ENCODE results near the gene FDPS.

FDPS gene

DNA sequence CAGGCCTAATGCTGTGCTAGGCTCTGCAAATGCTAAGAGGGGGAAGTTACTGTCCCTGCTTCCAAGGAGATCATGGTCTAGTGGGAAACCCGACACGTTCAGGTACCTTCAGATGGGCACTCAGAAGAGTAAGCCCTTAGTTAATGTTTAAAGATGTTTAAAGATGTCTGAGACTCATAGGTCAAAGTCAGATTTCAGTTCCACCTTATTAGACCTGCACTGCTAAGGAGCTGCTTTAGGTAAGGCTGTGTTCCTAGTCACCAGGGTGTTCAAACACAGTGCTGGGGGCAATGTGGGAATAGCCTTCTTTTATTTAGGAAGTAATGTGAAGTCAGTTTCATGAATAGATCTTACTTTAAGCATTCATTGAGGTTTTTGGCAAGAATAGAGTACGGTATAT lies 8.3 kb downstream of the FDPS start:
- Histone ChIP-seq H3K27me3 (ENCODE audit: control insufficient read depth in 2 of 2, insufficient read depth in 2 of 2, low read length in 2 of 2) (no peaks in the 10 kb centered on the region), H3K4me3 (ENCODE audit: low read length in 2 of 2) (no peak overlapping the region), H3K4me1 (ENCODE audit: control insufficient read depth in 2 of 2, insufficient read depth in 2 of 2, low read length in 2 of 2) (peaks cover 15 to 20% of the 10 kb centered on the region in 2 donors), H3K9ac (ENCODE audit: low read depth in 1 of 2, low read length in 2 of 2) (no peak overlapping the region), H3K36me3 (ENCODE audit: control insufficient read depth in 2 of 2, insufficient read depth in 2 of 2, low read length in 2 of 2) (peaks cover 27 to 28% of the 10 kb centered on the region in 2 donors), H3K27ac (ENCODE audit: low read depth in 2 of 2, low read length in 2 of 2) (peak overlapping the region in 1 of 2 donors; percentile 31), H3K9me3 (ENCODE audit: control insufficient read depth in 2 of 2, low read length in 2 of 2) (no peaks in the 10 kb centered on the region)

DNA sequence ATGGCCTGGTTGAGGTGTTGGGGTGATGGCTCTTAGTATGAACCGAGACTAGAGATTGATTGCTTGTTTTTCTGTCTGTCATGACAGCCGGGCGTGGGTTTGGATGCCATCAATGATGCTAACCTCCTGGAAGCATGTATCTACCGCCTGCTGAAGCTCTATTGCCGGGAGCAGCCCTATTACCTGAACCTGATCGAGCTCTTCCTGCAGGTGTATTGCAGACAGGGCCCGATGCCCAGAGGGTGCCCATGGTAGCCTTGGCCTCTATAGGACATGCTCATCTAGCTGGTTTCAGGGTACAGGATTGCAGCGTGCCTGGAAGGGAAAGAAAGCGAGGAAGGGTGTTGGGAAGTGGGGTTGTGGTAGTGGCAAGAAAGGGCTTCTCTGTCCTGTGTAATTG lies 9.4 kb downstream of the FDPS start:
- peaks cover 23 to 28% of the 10 kb centered on the region in 2 donors for H3K4me1 ChIP-seq (ENCODE audit: control insufficient read depth in 2 of 2, insufficient read depth in 2 of 2, low read length in 2 of 2)
- H3K9ac ChIP-seq (ENCODE audit: low read depth in 1 of 2, low read length in 2 of 2), result no peak overlapping the region
- H3K36me3 ChIP-seq (ENCODE audit: control insufficient read depth in 2 of 2, insufficient read depth in 2 of 2, low read length in 2 of 2), result peaks cover 19 to 20% of the 10 kb centered on the region in 2 donors
- H3K9me3 ChIP-seq (ENCODE audit: control insufficient read depth in 2 of 2, low read length in 2 of 2), result no peaks in the 10 kb centered on the region
- H3K4me3 ChIP-seq (ENCODE audit: low read length in 2 of 2), result no peak overlapping the region
- H3K27ac ChIP-seq (ENCODE audit: low read depth in 2 of 2, low read length in 2 of 2), result no peak overlapping the region
- H3K27me3 ChIP-seq (ENCODE audit: control insufficient read depth in 2 of 2, insufficient read depth in 2 of 2, low read length in 2 of 2), result no peaks in the 10 kb centered on the region

DNA sequence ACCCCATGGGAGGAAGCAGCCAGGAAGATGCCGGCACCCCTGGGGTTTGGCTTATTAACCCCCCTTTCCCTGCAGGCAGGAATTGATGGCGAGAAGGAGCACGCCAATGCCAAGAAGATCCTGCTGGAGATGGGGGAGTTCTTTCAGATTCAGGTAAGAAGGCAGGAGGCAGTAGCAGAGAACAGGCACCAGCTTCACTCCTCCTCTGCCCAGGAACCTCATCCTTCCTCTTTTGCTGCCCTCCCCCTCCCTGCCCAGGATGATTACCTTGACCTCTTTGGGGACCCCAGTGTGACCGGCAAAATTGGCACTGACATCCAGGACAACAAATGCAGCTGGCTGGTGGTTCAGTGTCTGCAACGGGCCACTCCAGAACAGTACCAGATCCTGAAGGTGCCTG lies 10.9 kb downstream of the FDPS start:
- Histone ChIP-seq H3K27me3 (ENCODE audit: control insufficient read depth in 2 of 2, insufficient read depth in 2 of 2, low read length in 2 of 2) (no peaks in the 10 kb centered on the region), H3K36me3 (ENCODE audit: control insufficient read depth in 2 of 2, insufficient read depth in 2 of 2, low read length in 2 of 2) (peaks cover 15 to 16% of the 10 kb centered on the region in 2 donors), H3K4me1 (ENCODE audit: control insufficient read depth in 2 of 2, insufficient read depth in 2 of 2, low read length in 2 of 2) (peaks cover 23 to 28% of the 10 kb centered on the region in 2 donors), H3K4me3 (ENCODE audit: low read length in 2 of 2) (no peak overlapping the region), H3K9ac (ENCODE audit: low read depth in 1 of 2, low read length in 2 of 2) (no peak overlapping the region), H3K27ac (ENCODE audit: low read depth in 2 of 2, low read length in 2 of 2) (no peak overlapping the region), H3K9me3 (ENCODE audit: control insufficient read depth in 2 of 2, low read length in 2 of 2) (no peaks in the 10 kb centered on the region)

DNA sequence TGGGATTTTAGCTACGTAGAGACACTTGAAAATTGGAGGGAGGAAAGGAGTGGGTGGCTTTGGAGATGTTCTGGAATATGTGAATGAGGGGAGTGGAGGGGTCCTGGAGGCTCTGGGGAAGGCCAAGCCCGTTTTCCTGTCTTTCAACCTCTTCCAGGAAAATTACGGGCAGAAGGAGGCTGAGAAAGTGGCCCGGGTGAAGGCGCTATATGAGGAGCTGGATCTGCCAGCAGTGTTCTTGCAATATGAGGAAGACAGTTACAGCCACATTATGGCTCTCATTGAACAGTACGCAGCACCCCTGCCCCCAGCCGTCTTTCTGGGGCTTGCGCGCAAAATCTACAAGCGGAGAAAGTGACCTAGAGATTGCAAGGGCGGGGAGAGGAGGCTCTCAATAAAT lies 11.6 kb downstream of the FDPS start:
- Histone ChIP-seq H3K27ac (ENCODE audit: low read depth in 2 of 2, low read length in 2 of 2) (peak overlapping the region; percentile 72 to 73), H3K36me3 (ENCODE audit: control insufficient read depth in 2 of 2, insufficient read depth in 2 of 2, low read length in 2 of 2) (peaks cover 11 to 15% of the 10 kb centered on the region in 2 donors), H3K9me3 (ENCODE audit: control insufficient read depth in 2 of 2, low read length in 2 of 2) (no peaks in the 10 kb centered on the region), H3K9ac (ENCODE audit: low read depth in 1 of 2, low read length in 2 of 2) (peak overlapping the region; percentile 60 to 69), H3K27me3 (ENCODE audit: control insufficient read depth in 2 of 2, insufficient read depth in 2 of 2, low read length in 2 of 2) (no peaks in the 10 kb centered on the region), H3K4me1 (ENCODE audit: control insufficient read depth in 2 of 2, insufficient read depth in 2 of 2, low read length in 2 of 2) (peaks cover 24 to 29% of the 10 kb centered on the region in 2 donors), H3K4me3 (ENCODE audit: low read length in 2 of 2) (peak overlapping the region; percentile 70 to 75)

- peaks cover 31 to 36% of the 10 kb centered on the region in 2 donors for H3K4me1 ChIP-seq (ENCODE audit: control insufficient read depth in 2 of 2, insufficient read depth in 2 of 2, low read length in 2 of 2)
- H3K27me3 ChIP-seq (ENCODE audit: control insufficient read depth in 2 of 2, insufficient read depth in 2 of 2, low read length in 2 of 2), result no peaks in the 10 kb centered on the region
- H3K9ac ChIP-seq (ENCODE audit: low read depth in 1 of 2, low read length in 2 of 2), result peak within 1 kb of the TSS; percentile 60 to 69
- H3K4me3 ChIP-seq (ENCODE audit: low read length in 2 of 2), result peak within 1 kb of the TSS; percentile 70 to 75
- H3K9me3 ChIP-seq (ENCODE audit: control insufficient read depth in 2 of 2, low read length in 2 of 2), result no peaks in the 10 kb centered on the region
- peak within 1 kb of the TSS; percentile 72 to 73 for H3K27ac ChIP-seq (ENCODE audit: low read depth in 2 of 2, low read length in 2 of 2)
- H3K36me3 ChIP-seq (ENCODE audit: control insufficient read depth in 2 of 2, insufficient read depth in 2 of 2, low read length in 2 of 2), result peaks cover 11 to 15% of the 10 kb centered on the region in 2 donors
These were observed 12.3 kb downstream of the FDPS start, which contains the start of gene RUSC1 for GRCh38 chr1:155320661-155321617. RUSC1 (plus strand) TSS chr1:155320894; CDS start chr1:155321774, 880 bp downstream.

DNA sequence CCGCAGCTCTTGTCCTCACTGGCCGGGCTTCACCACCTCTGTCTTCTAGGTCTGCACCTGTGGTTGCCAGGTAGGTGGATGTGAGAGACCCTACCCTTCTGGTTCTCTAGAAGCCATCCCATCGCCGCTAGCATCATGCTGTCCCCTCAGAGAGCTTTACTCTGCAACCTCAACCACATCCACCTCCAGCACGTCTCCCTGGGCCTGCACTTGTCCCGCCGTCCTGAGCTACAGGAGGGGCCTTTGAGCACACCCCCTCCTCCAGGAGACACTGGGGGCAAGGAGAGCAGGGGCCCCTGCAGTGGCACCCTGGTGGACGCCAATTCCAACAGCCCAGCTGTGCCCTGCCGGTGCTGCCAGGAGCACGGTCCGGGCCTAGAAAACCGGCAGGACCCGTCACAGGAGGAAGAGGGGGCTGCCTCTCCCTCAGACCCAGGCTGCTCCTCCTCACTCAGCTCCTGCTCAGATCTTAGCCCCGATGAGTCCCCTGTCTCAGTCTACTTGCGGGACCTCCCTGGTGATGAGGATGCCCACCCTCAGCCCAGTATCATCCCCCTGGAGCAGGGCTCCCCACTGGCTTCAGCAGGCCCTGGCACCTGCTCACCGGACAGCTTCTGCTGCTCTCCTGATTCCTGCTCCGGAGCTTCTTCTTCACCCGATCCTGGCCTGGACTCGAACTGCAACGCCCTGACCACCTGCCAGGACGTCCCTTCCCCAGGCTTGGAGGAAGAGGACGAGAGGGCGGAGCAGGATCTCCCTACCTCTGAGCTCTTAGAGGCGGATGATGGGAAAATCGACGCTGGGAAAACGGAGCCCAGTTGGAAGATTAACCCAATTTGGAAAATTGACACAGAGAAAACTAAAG lies 13.2 kb downstream of the FDPS start:
- H3K27ac ChIP-seq (ENCODE audit: low read depth in 2 of 2, low read length in 2 of 2), result peak overlapping the region in 1 of 2 donors; percentile 100
- no peaks in the 10 kb centered on the region for H3K9me3 ChIP-seq (ENCODE audit: control insufficient read depth in 2 of 2, low read length in 2 of 2)
- H3K4me1 ChIP-seq (ENCODE audit: control insufficient read depth in 2 of 2, insufficient read depth in 2 of 2, low read length in 2 of 2), result peaks cover 34 to 38% of the 10 kb centered on the region in 2 donors
- H3K27me3 ChIP-seq (ENCODE audit: control insufficient read depth in 2 of 2, insufficient read depth in 2 of 2, low read length in 2 of 2), result no peaks in the 10 kb centered on the region
- peak overlapping the region; percentile 18 to 56 for H3K9ac ChIP-seq (ENCODE audit: low read depth in 1 of 2, low read length in 2 of 2)
- peak overlapping the region; percentile 70 to 75 for H3K4me3 ChIP-seq (ENCODE audit: low read length in 2 of 2)
- H3K36me3 ChIP-seq (ENCODE audit: control insufficient read depth in 2 of 2, insufficient read depth in 2 of 2, low read length in 2 of 2), result peaks cover 18 to 24% of the 10 kb centered on the region in 2 donors

GRCh38 chr1:155322571-155322952 lies 13.9 kb downstream of the FDPS start:
- H3K9ac ChIP-seq (ENCODE audit: low read depth in 1 of 2, low read length in 2 of 2), result peak overlapping the region; percentile 56 to 95

DNA sequence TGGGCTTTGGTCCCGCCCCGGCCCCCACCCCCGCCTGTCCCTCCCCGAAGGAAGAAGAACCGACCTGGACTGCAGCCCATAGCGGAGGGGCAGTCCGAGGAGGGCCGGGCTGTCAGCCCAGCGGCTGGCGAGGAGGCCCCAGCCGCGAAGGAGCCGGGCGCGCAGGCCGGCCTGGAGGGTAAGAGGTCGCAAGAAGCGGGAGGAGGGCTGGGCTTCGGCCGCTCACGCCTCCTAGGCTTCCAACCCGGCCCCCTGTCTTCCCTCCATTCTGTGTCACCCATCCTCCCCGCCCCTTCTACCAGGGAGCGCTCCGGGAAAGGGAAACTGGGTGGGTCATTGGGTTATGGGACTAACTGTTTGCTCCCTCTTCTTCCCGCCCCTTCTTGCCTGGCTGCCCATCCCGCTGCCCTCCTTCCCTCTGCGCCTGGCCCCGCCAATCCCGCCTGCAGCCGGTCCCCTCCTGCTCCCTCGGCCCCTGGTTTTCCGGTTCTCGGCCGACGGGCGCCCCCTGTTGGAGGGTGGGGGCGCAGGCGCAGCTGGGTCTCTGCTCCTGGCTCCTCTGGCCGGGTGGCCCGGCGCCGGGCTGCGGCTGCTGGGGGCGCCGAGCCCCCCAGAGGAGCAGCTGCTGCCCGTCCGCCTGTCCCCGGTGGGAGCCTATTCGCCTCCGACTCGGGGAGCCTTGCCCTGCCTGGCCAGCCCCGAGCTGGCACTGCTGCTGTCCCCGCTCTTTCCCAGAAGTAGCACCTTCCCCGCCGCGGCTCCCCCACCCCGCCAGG lies 14.5 kb downstream of the FDPS start:
- Histone ChIP-seq H3K4me3 (ENCODE audit: low read length in 2 of 2) (peak overlapping the region; percentile 75 to 93), H3K4me1 (ENCODE audit: control insufficient read depth in 2 of 2, insufficient read depth in 2 of 2, low read length in 2 of 2) (peaks cover 34% of the 10 kb centered on the region in 2 donors), H3K9me3 (ENCODE audit: control insufficient read depth in 2 of 2, low read length in 2 of 2) (no peaks in the 10 kb centered on the region), H3K27me3 (ENCODE audit: control insufficient read depth in 2 of 2, insufficient read depth in 2 of 2, low read length in 2 of 2) (no peaks in the 10 kb centered on the region), H3K27ac (ENCODE audit: low read depth in 2 of 2, low read length in 2 of 2) (peak overlapping the region; percentile 99 to 100), H3K36me3 (ENCODE audit: control insufficient read depth in 2 of 2, insufficient read depth in 2 of 2, low read length in 2 of 2) (peaks cover 23 to 28% of the 10 kb centered on the region in 2 donors), H3K9ac (ENCODE audit: low read depth in 1 of 2, low read length in 2 of 2) (peak overlapping the region; percentile 81 to 95)

More at GRCh38 chr1:155322571-155322952, 13.9 kb downstream of the FDPS start:
- H3K27me3 ChIP-seq (ENCODE audit: control insufficient read depth in 2 of 2, insufficient read depth in 2 of 2, low read length in 2 of 2), result no peaks in the 10 kb centered on the region
- peaks cover 21 to 28% of the 10 kb centered on the region in 2 donors for H3K36me3 ChIP-seq (ENCODE audit: control insufficient read depth in 2 of 2, insufficient read depth in 2 of 2, low read length in 2 of 2)
- H3K4me1 ChIP-seq (ENCODE audit: control insufficient read depth in 2 of 2, insufficient read depth in 2 of 2, low read length in 2 of 2), result peaks cover 34% of the 10 kb centered on the region in 2 donors
- H3K27ac ChIP-seq (ENCODE audit: low read depth in 2 of 2, low read length in 2 of 2), result peak overlapping the region; percentile 99 to 100
- H3K9me3 ChIP-seq (ENCODE audit: control insufficient read depth in 2 of 2, low read length in 2 of 2), result no peaks in the 10 kb centered on the region
- peak overlapping the region; percentile 43 to 66 for H3K4me3 ChIP-seq (ENCODE audit: low read length in 2 of 2)

DNA sequence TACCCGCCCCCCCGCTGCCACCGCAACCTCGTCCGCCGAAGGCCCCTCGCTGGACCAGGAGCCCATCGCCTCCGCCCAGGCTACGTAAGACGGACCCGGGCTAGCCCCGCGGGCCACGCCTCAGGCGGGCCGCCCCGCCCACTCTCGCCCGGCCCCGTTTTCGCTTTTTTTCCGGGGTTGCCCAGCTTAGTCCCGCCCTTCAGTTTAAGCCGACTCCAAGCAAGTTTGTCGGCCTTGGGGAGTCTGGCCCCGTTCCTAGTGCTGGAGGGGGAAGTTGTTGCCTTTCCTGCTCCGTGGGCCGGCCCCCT lies 15.0 kb downstream of the FDPS start:
- H3K27ac ChIP-seq (ENCODE audit: low read depth in 2 of 2, low read length in 2 of 2), result peak overlapping the region; percentile 99 to 100
- H3K9me3 ChIP-seq (ENCODE audit: control insufficient read depth in 2 of 2, low read length in 2 of 2), result no peaks in the 10 kb centered on the region
- peaks cover 34% of the 10 kb centered on the region in 2 donors for H3K4me1 ChIP-seq (ENCODE audit: control insufficient read depth in 2 of 2, insufficient read depth in 2 of 2, low read length in 2 of 2)
- H3K27me3 ChIP-seq (ENCODE audit: control insufficient read depth in 2 of 2, insufficient read depth in 2 of 2, low read length in 2 of 2), result no peaks in the 10 kb centered on the region
- H3K4me3 ChIP-seq (ENCODE audit: low read length in 2 of 2), result peak overlapping the region; percentile 91 to 93
- H3K9ac ChIP-seq (ENCODE audit: low read depth in 1 of 2, low read length in 2 of 2), result peak overlapping the region; percentile 95 to 96
- H3K36me3 ChIP-seq (ENCODE audit: control insufficient read depth in 2 of 2, insufficient read depth in 2 of 2, low read length in 2 of 2), result peaks cover 20 to 28% of the 10 kb centered on the region in 2 donors
